AG08395 (cell line): ENCODE results near the gene FAM186B.
"Not testable (repeated sequence)": the region's sequence is repeated elsewhere in the genome, so short reads cannot be mapped to it uniquely, and the experiment has no call there.

Experiments used
- DNase-seq: peaks from one replicate; pipeline ENCODE4 v3.0.0; 2012; ENCODE audit warnings: mixed read lengths, low spot score

FAM186B gene

DNA sequence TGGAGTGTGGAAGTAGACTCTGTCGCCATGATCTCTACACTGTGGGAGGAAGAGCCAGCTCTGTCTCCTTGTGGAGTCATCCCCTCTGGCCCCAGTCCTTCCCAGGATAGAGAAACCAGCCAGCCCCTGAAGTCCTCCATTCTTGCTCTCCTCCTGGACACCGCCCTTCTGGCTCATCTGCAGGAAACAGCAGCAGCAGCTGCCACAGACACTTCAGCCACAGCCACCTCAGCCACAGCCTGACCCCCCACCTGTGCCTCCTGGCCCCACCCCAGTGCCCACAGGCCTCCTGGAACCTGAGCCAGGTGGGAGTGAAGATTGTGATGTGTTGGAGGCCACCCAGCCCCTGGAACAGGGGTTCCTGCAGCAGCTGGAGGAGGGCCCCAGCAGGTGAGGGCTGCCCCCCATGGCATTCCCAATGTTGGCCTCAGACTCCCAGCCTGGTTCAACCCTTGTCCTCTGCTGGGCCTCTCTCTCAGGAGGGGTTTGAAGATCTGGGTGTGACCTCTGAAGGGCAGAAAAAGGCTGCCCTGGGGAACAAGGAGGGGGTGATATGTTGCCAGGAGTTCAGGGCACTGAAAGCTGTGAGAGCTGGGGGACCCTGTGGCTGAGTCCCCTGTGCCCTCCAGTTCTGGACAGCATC is 28.4 kb upstream of the FAM186B start:
- no peak for DNase-seq

DNA sequence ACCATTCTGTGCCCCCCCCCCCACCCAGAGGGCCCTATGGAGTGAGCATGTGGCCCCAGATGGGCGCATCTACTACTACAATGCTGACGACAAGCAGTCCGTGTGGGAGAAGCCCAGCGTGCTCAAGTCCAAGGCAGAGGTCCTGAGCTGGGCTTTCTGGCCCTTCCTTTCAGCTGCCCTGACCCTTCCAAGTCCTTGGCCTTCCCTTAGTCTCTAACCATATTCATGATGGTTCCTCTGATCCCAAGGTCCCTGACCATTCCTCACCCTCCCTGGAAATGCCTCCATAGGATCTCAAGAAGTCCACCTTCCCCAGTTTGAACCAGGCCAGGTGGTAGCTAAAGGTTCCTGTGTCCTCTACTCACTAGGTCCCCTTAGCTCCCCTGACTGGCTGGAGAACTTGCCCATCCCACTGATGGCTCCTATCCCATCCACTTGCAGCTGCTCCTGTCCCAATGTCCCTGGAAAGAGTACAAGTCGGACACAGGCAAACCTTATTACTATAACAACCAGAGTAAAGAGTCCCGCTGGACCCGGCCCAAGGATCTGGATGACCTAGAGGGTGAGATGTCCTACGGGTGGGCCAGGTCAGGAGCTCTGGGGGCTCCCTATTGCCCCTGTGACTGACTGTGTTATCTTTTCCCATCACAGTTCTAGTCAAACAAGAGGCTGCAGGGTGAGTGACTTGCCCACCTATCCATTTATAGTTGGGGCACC is 27.7 kb upstream of the FAM186B start:
- DNase-seq = no peak

DNA sequence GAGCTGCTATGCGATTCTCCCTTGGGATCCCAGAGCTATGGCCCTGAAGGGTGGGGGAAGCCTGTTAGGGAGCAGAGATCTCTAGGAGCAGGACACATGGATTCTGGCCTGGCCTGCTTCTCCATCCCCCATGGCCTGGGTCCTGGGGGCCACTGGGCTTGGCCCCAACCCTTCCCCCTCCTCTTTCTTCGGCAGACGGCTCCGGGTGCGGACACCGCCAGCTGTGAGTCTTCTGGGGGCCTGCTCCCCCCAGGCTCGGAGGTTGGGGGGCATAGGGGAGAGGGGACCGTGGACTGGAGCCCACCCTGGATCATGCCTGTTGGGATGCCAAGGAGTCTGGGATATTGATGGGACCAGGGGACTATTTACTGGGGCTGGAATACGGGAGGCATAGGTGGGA is 27.0 kb upstream of the FAM186B start:
- DNase-seq = no peak

DNA sequence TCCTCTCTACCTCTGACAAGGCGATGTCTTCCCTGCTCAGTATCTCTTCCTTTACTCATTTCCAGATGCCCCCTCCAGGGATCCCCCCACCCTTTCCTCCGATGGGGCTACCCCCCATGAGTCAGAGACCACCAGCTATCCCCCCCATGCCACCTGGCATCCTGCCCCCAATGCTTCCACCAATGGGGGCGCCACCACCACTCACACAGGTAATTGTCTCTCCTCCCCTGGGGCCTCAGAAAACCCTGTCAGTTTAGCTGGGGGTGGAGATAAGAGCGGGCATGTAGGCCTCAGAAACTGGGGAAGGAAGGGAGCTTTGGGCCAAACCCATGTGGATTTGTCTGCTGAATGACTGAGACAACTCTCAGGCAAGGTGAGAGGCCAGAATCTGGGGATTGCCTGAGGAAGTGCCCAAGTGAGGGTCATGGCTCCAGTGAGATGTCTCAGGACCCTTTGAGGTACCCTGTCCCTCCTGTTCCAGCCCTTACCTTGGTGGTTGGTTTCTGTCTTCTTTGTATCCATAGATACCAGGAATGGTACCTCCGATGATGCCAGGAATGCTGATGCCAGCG is 26.0 kb upstream of the FAM186B start:
- DNase-seq = no peak

DNA sequence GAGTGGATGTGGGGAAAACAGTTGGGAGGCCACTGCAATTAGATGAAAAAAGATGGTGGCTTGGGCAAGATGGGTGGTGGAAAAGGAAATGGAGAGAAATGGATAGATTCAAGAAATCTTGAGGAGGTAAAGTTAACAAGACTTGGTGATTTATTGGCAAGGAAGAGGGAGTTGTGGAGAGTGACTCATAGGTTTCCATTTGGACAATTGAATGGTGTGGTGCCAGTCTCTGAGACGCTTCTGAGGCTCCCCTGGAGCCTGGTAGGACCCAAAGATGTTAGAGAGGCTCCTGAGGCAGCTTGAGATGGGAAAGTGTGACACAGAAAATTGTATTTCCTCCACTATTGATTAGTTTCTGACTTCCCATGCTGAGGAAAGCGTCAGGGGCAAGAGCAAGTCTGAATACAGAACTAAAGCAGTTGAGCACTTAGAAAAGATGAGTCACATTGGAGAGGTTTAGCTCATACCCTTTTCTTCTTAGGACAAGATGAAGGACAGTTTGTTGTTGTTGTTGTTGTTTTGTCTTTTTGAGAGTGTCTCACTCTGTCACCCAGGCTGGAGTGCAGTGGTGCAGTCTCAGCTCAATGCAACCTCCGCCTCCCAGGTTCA is 22.4 kb upstream of the FAM186B start:
- DNase-seq = peak; percentile 66

DNA sequence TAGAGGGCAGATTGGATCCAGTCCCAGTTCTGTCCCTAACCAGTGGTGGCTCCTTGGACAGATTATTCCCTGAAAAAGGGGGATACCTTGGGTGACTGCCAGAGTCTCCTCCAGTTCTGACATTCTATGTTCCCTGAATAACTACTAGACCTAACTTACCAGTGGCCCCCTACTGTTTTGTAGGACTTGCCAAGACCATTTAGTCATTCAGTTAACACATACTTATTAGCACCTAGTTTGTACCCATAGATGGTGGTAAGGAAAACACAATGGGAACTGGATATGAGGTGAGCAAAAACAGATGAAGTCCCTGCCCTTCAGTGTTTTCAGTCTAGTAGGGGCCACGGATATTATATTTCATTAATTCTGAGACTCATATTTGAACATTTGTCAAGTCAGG is 21.4 kb upstream of the FAM186B start:
- DNase-seq = no peak

DNA sequence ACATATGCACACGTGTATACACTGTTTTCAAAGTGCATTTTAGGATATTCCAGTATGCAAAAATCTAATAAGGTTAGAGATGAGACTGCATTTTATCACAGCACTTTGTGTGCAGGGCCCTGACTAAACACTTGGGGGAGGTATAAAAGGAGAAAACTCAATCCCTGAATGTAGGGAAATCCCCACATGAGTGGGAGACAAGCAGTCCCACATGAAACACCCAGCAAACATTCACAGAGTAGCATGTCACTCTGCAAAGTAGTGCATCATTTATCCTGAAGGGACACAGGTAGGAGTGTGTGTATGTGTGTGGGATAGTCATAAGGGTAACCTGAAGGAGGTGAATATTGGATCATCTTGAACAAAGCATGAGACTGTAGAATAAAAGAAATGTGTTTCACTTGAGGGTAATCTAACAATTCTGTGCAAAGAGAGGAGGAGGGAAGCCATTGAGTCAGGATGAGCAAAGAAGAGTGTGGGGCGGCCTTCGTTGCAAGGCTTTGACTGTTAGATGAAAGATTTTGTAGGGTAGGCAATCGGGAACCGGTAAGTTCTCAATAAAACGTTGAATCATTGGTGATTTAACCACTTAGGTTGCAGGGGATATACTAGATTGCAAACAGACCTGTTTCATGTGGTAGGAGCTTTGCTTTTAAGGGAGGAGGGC is 20.9 kb upstream of the FAM186B start:
- no peak for DNase-seq

DNA sequence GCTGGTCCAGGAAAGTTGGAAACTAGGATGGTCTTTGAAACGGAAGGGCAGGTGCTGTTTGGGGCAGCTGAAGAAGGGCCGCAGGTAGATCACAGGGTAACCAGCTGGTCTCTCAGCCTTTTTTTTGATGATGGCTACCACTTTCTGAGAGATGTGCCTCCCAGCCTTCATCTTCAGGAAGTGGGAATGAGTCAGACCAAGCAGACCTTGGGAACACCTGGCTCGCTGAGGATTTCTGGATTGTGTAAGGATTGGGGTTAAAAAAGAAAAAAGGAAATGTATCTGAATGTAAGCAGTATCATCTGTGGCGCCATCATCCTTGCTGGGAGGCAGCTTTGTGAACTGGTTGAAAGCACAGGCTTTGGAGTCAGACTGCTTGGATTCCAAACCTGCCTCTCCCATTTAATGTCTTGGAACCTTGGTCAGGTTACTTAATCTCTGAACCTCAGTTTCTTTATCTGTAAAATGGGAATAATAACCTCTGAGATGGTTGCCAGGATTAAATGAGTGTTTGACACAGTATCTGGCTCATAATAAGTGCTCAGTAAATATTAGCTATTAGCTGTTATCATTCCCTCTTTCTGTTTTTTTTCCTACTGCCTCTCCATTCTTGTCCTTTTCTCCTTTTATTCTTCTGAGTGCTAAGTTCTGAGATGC is 19.6 kb upstream of the FAM186B start:
- DNase-seq = no peak

DNA sequence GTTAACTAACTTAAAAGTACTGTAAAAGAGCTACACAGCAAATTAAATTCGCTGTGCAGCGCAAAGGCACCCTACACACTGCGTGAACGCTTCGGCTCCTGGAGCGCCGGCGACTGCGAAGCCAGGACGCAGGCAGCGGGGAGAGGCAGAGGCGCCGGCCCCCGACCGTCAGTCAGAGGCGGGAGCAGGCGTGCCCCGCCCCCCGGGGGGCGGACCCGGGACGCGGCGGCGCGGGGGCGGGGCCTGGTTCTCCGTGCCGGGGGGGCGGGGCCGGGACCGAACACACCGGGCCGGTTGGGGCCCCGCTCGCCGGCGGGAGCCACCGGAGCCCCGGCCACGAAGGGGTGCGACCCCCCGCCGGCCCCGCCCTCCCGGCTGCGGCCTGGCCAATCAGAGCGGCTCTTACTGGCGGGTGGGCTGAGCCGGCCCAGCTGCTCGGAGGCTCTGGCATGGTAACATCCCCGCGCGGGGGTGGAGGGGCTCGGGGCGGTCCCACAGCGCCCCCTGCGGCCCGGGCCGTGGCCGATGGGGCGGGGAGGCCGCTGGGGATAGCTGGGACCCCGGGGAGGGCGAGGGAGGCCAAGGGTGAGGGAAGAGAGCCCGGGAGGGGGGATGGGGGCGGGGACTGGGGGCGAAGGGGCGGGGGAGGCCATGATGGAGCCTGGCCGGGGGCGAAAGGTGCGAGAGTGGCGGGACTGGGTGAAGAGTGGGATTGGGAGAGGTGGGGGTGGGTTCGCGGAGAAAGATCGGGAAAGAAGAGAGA is 17.9 kb upstream of the FAM186B start, which contains the start of gene PRPF40B:
TSS of gene PRPF40B (plus strand) at position 420 of the 763 bp plus-strand sequence. CDS start at position 450, 30 bp downstream.
- DNase-seq = peak; percentile 96

DNA sequence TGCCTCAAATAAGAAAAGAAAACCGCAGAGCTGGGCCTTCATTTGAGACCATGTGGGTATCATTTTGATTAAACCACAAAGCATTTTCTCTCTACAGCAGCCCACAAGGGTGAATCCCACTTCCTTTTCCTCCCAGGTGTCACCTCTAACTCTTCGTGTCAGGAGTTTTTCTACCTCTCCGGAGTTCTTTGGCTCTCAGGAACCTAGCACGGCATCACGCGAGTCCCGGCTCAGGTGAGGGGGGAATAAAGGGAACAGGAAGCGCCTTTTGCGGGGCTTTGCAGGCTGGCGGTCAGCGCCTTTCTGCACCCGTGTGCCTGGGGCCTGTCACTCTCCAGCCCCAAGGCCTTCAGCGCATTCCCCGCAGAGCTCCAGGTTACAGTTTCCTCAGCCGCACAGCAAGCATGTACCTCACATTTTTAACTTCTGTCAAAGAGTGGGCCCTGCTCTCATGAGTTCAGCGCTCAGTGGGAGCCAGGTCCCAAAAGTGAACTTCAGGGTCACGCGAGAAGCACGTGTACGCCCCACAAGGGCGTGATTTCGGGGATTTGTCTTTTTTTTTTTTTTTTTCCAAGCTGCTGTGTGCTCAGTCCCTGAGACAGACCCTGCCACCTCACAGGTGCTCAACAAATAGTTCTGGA is 17.2 kb upstream of the FAM186B start:
- peak; percentile 55 for DNase-seq

DNA sequence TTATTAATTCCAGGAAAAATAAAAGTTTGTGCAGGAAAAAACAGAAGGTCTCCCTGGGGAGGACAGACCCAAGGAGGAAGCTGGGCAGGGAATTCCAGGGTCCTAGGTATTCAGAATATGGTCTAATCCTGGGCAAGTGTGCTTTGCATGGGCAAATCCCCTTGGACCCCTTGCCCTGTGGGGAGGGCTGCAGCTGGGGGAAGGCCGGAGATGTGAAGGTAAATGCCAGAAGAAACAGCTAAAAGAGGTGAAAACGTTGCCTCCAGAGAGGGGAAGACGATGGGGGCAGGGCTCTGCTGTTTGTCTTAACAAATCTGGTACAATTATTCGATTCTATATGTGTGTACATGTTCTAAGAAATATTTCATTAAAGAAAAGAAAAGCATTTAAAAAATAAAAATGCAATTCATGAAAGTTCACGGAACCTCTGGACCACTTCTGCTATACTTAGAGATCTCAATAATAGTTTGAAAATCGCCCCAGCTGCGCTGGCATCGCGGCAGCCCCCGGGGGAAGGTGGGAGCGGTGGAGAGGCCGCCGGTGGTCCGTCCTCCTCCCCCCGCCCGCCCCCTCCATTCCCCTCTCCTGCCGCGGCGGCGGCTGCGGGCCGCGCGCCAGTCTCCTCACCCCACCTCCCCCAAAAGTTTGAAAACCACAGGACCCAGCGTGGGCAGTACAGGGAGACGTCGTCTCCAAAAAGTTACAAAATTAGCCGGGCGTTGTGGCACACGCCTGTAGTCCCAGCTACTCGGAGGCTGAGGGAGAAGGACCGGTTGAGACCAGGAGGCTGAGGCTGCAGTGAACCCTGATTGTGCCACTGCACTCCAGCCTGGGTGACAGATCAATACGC is 16.4 kb upstream of the FAM186B start:
- DNase-seq = no peak

DNA sequence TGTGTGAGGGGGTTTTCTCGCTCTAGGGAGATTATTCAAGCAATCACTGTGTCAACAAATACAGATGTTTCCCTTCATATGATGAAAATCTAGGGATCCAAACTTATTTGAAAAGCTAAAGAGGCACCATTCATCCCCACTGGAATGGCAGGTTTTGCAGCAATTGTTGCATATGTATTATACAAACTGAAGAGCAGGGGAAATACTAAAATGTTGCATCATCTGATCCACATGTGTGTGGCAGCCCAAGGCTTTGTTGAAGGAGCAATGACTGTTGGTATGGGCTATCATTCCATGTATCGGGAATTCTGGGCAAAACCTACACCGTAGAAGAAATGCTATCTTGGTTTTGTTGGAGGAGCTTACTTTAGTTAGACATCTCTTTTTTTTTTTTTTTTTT is 13.8 kb upstream of the FAM186B start:
- no peak for DNase-seq

DNA sequence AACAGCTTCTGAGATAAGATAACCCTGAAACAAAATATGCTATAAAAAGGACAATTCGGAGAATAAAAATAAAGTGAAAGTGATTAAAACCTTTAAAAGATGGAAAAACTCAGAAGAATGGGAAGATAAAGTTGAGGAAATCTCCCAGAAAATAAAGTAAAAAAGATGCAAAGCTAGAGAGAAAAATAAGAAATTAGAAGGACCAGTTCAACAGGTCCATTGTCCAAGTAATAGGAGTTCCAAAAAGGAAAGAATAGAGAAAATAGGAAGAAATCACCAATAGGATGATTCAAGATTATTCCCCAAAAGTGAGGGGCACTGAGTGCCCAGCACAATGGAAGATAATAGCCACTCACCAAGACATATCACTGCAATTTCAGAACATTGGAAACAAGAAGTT is 13.1 kb upstream of the FAM186B start:
- no peak for DNase-seq

DNA sequence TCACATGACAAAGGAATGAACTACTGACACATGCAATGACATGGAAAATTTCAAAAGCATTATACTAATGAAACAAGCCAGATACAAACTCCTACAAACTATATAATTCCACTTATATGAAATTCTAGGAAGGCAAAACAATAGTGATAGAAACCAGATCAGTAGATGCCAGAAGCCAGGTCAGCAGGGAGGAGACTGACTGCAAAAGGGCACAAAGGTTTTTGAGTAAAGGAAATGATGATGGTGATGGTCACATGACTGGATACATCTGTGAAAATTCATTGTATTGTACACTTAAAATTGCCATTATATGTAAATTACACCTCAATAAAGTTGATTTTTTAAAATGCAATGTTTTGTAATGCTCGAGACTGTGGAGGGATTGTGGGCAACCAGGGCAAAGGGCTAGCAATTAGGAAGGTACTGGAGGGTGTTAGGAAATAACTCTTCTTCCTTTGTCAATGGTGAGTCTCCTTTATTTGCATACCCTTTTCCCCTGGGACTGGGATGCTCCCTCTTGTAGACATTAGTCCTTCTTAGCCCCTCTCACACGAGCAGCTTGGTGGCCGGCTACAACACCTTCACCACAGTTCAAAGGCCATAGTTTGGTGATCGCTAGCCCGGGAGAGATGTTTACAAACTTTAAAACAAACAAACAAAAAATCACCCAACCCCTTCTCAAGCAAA is 11.2 kb upstream of the FAM186B start:
- DNase-seq = no peak

DNA sequence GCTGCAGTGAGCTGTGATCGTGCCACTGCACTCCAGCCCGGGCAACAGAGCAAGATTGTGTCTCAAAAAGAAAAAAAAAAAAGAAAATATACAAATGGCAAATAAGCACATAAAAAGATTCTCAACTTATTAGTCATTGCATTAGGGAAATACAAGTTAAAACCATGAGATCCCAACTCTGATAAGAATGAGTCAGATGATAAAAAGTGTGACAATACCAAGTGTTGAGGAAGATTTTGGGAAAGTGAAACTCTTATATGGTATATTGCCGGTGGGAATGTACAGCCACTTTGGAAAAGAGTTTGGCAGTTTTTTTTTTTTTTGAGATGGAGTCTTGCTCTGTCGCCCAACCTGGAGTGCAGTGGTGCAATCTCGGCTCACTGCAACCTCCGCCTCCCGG is 10.3 kb upstream of the FAM186B start:
- no peak for DNase-seq

DNA sequence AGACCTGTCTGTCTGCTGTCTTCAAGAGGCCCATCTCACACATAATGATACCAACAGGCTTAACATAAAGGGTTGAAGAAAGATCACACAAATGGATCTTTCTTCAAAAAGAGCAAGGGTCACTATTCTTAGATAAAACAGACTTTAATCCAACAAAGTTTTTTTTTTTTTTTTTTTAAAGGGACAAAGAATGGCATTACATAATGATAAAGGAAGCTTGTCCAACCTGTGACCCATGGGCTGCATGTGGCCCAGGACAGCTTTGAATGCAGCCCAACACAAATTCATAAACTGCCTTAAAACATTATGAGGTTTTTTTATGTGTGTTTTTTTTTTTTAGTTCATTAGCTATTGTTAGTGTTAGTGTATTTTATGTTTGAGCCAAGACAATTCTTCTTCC is 6.8 kb upstream of the FAM186B start:
- DNase-seq = no peak

DNA sequence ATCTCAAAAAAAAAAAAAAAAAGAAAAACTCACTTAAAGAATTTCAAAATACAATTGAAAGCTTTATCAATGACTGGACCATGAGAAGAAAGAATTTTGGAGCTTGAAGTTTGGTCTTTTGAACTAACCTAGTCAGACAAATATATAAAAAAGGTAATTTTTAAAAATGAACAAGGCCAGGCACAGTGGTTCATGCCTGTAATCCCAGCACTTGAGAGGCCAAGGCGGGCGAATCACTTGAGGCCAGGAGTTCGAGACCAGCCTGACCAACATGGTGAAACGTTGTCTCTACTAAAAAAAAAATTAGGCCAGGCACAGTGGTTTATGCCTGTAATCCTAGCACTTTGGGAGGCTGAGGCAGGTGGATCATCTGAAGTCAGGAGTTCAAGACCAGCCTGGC is 5.3 kb upstream of the FAM186B start:
- DNase-seq = not testable (repeated sequence)

DNA sequence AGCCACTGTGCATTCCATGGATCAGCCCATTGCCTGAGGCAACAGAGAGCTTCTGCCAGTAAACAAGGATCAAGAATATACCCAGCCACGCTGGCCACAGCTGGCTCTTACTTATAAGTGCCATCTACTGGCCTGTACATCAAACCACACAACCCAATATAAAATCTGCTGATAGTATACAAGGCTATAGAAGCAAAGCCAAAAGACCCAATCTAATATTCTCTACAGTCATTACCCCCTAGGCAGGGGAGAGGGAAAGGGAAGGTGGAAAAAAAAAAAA is 4.4 kb upstream of the FAM186B start:
- no peak for DNase-seq
